ENCODE measurements around the gene FUOM. TPM values are rescaled to one million over a fixed set of nuclear protein-coding genes. Genes with fewer than 3 reads are reported as not detected.
A peak's percentile ranks its signal among the peaks of the same experiment; 100 is the strongest.

The FUOM gene
- total RNA-seq, 4 donors from 2014 or later, result 6.7 to 17.7 (median 12.5) TPM

GRCh38 chr10:133336118-133336576, 21.7 kb downstream of the FUOM start:
- no peak for DNase-seq
- H3K36me3 ChIP-seq, result no peaks in the 10 kb centered on the region
- TF ChIP-seq, protein P1, sequence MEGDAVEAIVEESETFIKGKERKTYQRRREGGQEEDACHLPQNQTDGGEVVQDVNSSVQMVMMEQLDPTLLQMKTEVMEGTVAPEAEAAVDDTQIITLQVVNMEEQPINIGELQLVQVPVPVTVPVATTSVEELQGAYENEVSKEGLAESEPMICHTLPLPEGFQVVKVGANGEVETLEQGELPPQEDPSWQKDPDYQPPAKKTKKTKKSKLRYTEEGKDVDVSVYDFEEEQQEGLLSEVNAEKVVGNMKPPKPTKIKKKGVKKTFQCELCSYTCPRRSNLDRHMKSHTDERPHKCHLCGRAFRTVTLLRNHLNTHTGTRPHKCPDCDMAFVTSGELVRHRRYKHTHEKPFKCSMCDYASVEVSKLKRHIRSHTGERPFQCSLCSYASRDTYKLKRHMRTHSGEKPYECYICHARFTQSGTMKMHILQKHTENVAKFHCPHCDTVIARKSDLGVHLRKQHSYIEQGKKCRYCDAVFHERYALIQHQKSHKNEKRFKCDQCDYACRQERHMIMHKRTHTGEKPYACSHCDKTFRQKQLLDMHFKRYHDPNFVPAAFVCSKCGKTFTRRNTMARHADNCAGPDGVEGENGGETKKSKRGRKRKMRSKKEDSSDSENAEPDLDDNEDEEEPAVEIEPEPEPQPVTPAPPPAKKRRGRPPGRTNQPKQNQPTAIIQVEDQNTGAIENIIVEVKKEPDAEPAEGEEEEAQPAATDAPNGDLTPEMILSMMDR (IDR thresholded peaks at IDR 0.05), result no peak
- TF ChIP-seq POLR2A (IDR thresholded peaks at IDR 0.05), result no peak
- intact Hi-C loops (cut with DNase I), result no loop called here
- peak overlapping the region in 3 of 4 donors; percentile 31 to 56 (median 45) for H3K4me3 ChIP-seq
- peaks cover 8 to 92% (median 26%) of the 10 kb centered on the region in 4 donors for H3K27me3 ChIP-seq
- no peaks in the 10 kb centered on the region for H3K9me3 ChIP-seq
- H3K27ac ChIP-seq, result peak overlapping the region in 1 of 4 donors; percentile 17
- peaks cover 18 to 25% (median 18%) of the 10 kb centered on the region in 3 donors for H3K4me1 ChIP-seq
- WGBS, 2 donors, result 0% methylated on average over 3 of the region's 41 CpGs; no CpG with 5 or more reads in 1 of the 2 donors

DNA sequence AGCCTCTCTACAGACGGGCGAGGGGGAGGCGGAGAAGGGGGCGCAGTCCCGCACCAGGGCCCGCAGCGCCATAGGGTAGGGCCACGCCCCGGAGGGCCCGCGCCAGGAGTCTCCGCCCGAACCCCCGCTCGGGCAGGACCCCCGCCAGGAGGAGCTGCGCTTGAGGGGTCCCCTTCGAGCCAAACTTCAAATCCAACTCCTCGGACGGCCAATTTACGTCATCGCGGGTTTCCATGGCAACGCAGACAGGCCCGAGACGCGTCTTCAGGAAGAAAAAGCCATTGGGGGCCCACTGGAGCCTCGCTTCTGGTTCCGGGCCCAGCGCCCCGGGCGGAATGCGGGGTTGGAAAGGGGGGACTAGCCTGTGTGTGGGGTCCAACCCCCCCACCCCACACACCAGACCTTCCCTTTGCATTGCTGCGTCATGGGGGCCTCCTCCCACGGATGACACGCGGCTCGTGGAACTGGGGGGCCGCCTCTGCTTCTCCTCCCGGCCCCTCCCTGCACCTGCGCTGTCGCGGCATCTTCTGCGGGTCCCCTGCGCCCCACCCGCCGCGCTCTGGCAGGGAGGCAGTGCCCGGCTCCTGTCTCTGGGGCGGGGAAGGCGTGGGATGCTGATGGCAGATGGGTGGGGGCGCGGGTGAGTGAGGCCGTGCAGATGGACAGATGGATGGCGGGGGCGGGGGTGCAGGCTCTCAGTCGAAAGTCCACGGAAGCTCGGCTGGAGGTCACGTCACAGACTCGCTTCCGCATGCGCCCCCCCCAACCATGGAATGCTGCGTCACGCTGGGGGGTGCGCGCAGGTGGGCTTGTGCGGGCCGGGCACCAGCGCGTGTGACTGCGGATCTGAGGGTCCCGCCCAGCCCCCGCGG, 22.3 kb downstream of the FUOM start:
- no peaks in the 10 kb centered on the region for H3K36me3 ChIP-seq
- peaks cover 18 to 25% (median 18%) of the 10 kb centered on the region in 3 donors for H3K4me1 ChIP-seq
- H3K27me3 ChIP-seq, result peaks cover 8 to 91% (median 26%) of the 10 kb centered on the region in 4 donors
- intact Hi-C loops (cut with DNase I), result no loop called here
- TF ChIP-seq POLR2A (IDR thresholded peaks at IDR 0.05), result no peak
- 1% methylated on average over 18 to 22 of the region's 75 CpGs for WGBS, 2 donors
- peak overlapping the region; percentile 9 to 56 (median 38) for H3K4me3 ChIP-seq
- H3K9me3 ChIP-seq, result no peaks in the 10 kb centered on the region
- no peak for DNase-seq
- H3K27ac ChIP-seq, result peak overlapping the region in 1 of 4 donors; percentile 17

DNA sequence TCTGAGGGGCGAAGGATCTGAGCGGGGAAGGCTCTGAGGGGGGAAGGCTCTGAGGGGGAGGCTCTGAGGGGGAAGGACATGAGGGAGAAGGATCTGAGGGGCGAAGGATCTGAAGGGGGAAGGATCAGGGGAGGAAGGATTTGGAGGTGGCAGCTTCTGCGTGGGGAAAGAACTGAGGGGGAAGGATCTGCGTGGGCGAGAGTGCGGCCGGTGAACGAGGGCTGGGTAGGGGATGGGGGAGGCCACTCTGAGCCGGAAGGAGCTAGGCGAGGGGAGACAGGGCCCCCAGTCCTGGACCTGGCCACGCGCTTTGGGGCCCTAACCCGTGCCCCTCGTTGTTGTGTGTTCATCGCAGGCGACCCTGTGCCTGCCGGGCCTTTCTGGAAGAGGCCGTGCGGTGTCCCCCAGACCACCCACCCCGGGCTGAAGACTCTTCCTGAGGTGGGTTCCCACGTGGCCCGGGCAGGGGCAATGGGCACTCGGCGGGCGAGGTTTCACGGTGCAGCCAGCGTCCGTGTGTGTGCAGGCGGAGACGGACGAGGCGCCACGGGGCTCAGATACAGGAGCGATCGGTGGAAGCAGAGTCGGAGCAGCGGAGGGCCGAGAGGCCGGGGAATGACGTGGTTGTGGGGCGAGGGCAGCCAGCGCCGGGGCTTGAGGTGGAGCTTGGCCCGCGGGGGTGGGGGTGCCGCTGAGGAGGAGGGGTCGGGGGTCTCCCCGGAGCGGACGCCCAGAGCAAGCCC, 23.1 kb downstream of the FUOM start:
- 27 to 34% methylated on average over 9 to 14 of the region's 51 CpGs for WGBS, 2 donors
- no peak for DNase-seq
- Histone ChIP-seq H3K27ac (no peak overlapping the region), H3K36me3 (no peaks in the 10 kb centered on the region), H3K27me3 (peaks cover 8 to 87% (median 26%) of the 10 kb centered on the region in 4 donors), H3K4me1 (peaks cover 18 to 30% (median 21%) of the 10 kb centered on the region in 3 donors), H3K4me3 (peak overlapping the region; percentile 9 to 56 (median 38)), H3K9me3 (no peaks in the 10 kb centered on the region)
- TF ChIP-seq, protein P1 (IDR thresholded peaks at IDR 0.05), result no peak
- no peak for TF ChIP-seq POLR2A (IDR thresholded peaks at IDR 0.05)
- intact Hi-C loops (cut with DNase I), result no loop called here

DNA sequence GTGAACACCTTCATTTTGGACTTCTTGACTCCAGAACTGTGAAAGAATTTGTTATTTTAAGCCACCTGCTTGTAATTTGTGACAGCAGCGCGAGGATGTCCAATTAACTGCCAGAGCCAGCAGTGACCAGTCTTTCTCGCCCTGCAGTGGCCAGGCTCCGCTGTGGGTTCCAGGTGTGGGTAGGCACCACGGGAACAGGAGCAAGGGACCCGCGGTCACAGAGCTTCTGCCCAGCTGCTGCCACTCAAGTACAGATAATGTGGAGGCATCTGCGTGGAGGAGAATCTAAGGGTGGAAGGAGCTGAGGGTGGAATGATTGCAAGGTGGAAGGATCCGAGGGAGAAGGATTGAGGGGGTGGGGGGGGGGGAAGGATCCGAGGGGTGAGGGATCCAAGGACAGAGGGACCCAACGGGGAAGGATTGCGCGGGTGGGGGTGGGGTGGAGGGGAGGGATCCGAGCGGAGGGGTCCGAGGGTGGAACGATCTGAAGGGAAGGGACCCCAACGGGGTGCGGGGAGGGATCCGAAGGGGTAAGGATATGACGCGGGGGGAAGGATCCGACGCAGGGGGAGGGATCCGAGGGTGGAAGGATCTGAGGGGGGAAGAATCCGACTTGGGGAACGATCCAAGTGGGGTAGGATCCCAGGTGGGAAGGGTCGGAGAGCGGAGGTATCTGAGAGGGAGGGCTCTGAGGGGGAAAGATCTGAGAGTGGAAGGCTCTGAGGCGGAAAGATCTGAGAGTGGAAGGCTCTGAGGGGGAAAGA, 24.7 kb downstream of the FUOM start:
- DNase-seq, result no peak
- H3K27ac ChIP-seq, result no peak overlapping the region
- 75 to 82% methylated on average over 24 of the region's 30 CpGs for WGBS, 2 donors
- TF ChIP-seq, protein P1 (IDR thresholded peaks at IDR 0.05), result no peak
- no peak for TF ChIP-seq POLR2A (IDR thresholded peaks at IDR 0.05)
- H3K36me3 ChIP-seq, result no peaks in the 10 kb centered on the region
- H3K4me1 ChIP-seq, result peaks cover 18 to 34% (median 24%) of the 10 kb centered on the region in 3 donors
- intact Hi-C loops (cut with DNase I), result no loop called here
- peaks cover 8 to 87% (median 28%) of the 10 kb centered on the region in 4 donors for H3K27me3 ChIP-seq
- no peaks in the 10 kb centered on the region for H3K9me3 ChIP-seq
- no peak overlapping the region for H3K4me3 ChIP-seq
